KMS-11 (cell line): ENCODE measurements around the gene ANOS1.

ENCODE experiments used
- H2AFZ ChIP-seq: fragments of 200-600 bp; sonication (generic); 2 replicates; pipeline ENCODE4 v1.6.1; 2016; ENCODE audit warnings: antibody characterized with exemption, mixed run types, low read depth
- H3K27ac ChIP-seq: fragments of 200-600 bp; sonication (generic); 2 replicates; pipeline ENCODE4 v1.6.1; 2016; ENCODE audit warnings: mild to moderate bottlenecking, mixed run types
- H3K27me3 ChIP-seq: fragments of 200-600 bp; sonication (generic); 2 replicates; pipeline ENCODE4 v1.6.1; 2017; ENCODE audit warnings: mild to moderate bottlenecking, low read depth, mixed run types, moderate library complexity; ENCODE audit not compliant: insufficient read depth
- H3K36me3 ChIP-seq: fragments of 200-600 bp; sonication (generic); 2 replicates; pipeline ENCODE4 v1.6.1; 2017; ENCODE audit warnings: mild to moderate bottlenecking, mixed run types; ENCODE audit not compliant: insufficient read depth
- H3K4me1 ChIP-seq: fragments of 200-600 bp; sonication (generic); 2 replicates; pipeline ENCODE4 v1.6.1; 2016; ENCODE audit warnings: mild to moderate bottlenecking, low read depth, mixed run types; ENCODE audit not compliant: poor library complexity, severe bottlenecking
- H3K4me2 ChIP-seq: fragments of 200-600 bp; sonication (generic); 2 replicates; pipeline ENCODE4 v1.7.0; 2016; ENCODE audit warnings: mild to moderate bottlenecking, mixed run types
- H3K4me3 ChIP-seq: fragments of 200-600 bp; sonication (generic); IDR thresholded peaks from 2 replicates; pipeline ENCODE4 v1.6.1; 2017; ENCODE audit warnings: low read depth, low read length, mixed read lengths; ENCODE audit not compliant: insufficient read depth
- H3K79me2 ChIP-seq: fragments of 200-600 bp; sonication (generic); 2 replicates; pipeline ENCODE4 v1.6.1; 2016; ENCODE audit warnings: low read depth, mixed run types; ENCODE audit not compliant: insufficient read depth
- H3K9ac ChIP-seq: fragments of 200-600 bp; sonication (generic); 2 replicates; pipeline ENCODE4 v1.6.1; 2016; ENCODE audit warnings: mild to moderate bottlenecking, mixed run types
- H4K20me1 ChIP-seq: fragments of 200-600 bp; sonication (generic); 2 replicates; pipeline ENCODE4 v1.6.1; 2016; ENCODE audit warnings: mild to moderate bottlenecking, mixed run types; ENCODE audit not compliant: insufficient read depth
- CTCF ChIP-seq: fragments of 200-600 bp; sonication (generic); conservative IDR thresholded peaks from 2 replicates; pipeline ENCODE4 v1.6.1; 2017; ENCODE audit warnings: low read depth, mild to moderate bottlenecking, antibody characterized with exemption, low read length, moderate library complexity, mixed read lengths

ANOS1 gene

DNA sequence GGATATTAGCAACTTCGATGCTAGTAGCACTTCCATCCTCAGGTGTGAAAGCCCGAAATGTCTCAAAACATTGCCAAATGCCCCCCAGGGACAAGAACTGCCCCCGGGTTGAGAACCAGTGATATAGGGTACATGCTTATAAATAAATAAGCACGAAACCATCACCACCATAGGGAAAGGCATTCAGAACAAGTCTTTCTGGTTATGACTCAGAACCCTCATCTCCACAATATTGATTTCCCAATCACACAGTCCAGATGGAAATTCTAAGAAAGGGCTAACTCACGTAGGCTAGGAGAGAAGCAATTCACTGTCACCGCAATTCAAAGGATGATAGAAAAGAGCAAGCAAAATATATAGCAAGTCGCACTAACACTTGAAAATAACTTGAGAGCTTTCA, 84.8 kb downstream of the ANOS1 start:
- TF ChIP-seq CTCF, result no peak
- Histone ChIP-seq H3K9ac (no peak overlapping the region), H3K79me2 (no peaks in the 10 kb centered on the region), H3K4me3 (no peak overlapping the region), H3K27me3 (no peaks in the 10 kb centered on the region), H3K36me3 (no peaks in the 10 kb centered on the region), H3K27ac (no peak overlapping the region), H4K20me1 (no peaks in the 10 kb centered on the region), H3K4me1 (no peaks in the 10 kb centered on the region), H3K4me2 (no peak overlapping the region), H2AFZ (no peak overlapping the region)

DNA sequence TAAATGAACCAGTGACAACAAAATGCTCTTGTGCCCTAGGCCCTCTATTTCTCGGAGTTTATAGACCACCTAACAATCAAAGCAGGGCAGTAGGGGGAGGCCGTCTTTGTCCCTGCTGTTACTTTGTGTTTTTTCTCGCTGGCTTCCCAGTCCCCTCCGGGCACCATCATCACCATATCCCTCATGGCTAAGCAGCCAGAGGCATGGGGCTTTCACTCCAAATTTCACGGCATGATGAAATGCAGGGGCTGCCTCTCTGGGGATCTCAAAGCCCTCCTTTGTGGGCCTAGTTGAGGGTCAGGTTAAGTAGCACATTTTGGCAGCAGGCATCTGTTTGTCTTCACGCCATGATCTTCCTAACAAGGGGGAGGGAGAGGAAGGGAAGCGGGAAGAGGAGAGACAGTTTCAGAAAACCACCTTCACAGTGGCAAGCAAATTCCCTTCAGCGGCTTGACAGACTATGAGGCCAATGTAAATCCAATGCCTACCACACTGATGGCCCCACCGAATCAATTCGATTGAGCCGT, 91.9 kb downstream of the ANOS1 start:
- Histone ChIP-seq H3K4me3 (no peak overlapping the region), H3K27ac (no peak overlapping the region), H3K9ac (no peak overlapping the region), H3K4me2 (no peak overlapping the region), H3K27me3 (no peaks in the 10 kb centered on the region), H2AFZ (no peak overlapping the region), H4K20me1 (no peaks in the 10 kb centered on the region), H3K36me3 (no peaks in the 10 kb centered on the region), H3K4me1 (peaks cover under 1% of the 10 kb centered on the region), H3K79me2 (no peaks in the 10 kb centered on the region)
- no peak for TF ChIP-seq CTCF

DNA sequence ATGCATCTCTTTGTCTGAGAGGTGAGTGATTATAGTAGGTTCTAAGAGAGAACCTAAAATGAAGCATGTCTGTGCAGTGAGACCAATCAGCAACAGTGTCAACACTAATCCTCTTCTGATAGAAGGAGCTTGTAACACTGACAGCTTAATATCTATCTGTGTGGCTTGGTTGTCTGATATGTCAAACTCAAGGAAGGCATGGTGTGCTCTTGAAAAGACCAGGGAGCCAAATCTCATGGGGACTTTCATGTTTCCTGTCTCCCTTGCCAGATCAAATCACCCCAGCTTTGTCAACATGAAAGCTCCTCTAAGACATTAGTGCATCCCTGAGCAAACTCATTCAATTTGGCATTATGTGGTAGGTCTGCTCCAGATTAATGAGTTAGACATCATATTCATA, 95.4 kb downstream of the ANOS1 start:
- Histone ChIP-seq H3K4me3 (no peak overlapping the region), H3K4me1 (peaks cover 8% of the 10 kb centered on the region), H3K79me2 (no peaks in the 10 kb centered on the region), H2AFZ (no peak overlapping the region), H3K27me3 (no peaks in the 10 kb centered on the region), H3K9ac (no peak overlapping the region), H3K4me2 (no peak overlapping the region), H3K27ac (no peak overlapping the region), H3K36me3 (no peaks in the 10 kb centered on the region), H4K20me1 (no peaks in the 10 kb centered on the region)
- no peak for TF ChIP-seq CTCF

GRCh38 chrX:8635812-8636211, 96.1 kb downstream of the ANOS1 start:
- H4K20me1 ChIP-seq, result no peaks in the 10 kb centered on the region
- H3K27me3 ChIP-seq, result no peaks in the 10 kb centered on the region
- no peaks in the 10 kb centered on the region for H3K36me3 ChIP-seq
- H3K9ac ChIP-seq, result no peak overlapping the region
- no peak overlapping the region for H3K27ac ChIP-seq
- no peaks in the 10 kb centered on the region for H3K79me2 ChIP-seq
- H2AFZ ChIP-seq, result no peak overlapping the region
- H3K4me3 ChIP-seq, result no peak overlapping the region
- H3K4me2 ChIP-seq, result no peak overlapping the region
- TF ChIP-seq CTCF, result no peak
- H3K4me1 ChIP-seq, result peaks cover 8% of the 10 kb centered on the region
